GM18951 (cell line): ENCODE data around the gene NOS1.
"Not testable (repeated sequence)": the region's sequence is repeated elsewhere in the genome, so short reads cannot be mapped to it uniquely, and the experiment has no call there.

Experiments
- POLR2A ChIP-seq: IDR thresholded peaks from 4 replicates; pipeline ENCODE4 v1.6.1; 2011; ENCODE audit warnings: mild to moderate bottlenecking; ENCODE audit not compliant: insufficient read length, insufficient read depth; ENCODE audit errors: extremely low read depth
- in situ Hi-C: fragments of 300-500 bp; cut with MboI; formaldehyde crosslinking; loops from one replicate; pipeline ENCODE4 v1.12.0; 2022; ENCODE audit warnings: low sequenced_read_pairs, mixed read lengths, inconsistent platforms; ENCODE audit not compliant: unreplicated experiment

Gene NOS1

DNA sequence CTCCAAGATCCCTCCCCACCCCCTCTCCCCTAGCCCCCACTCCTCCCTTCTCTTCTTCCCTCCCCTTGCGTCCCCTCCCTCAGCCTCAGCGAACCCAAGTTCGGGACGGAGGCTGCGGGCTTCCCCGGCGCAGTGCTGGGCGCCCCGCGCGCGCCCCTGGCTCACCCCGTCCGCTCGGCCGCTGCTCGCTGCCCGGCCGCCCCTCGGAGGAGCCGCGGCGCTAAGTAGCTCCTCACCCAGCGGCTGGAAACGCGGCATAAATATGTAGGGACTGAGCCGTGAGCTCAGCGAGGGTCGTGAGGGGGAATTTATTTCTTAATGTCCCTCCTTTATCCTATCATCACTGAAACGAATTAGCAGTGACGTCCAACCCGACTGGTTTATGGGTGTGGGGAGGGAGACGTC is at the start of gene NOS1:
Gene NOS1, minus strand, starts transcription at position 280 of the 405 bp plus-strand sequence. CDS start 30,557 bp downstream, outside the sequence.
- TF ChIP-seq POLR2A: no peak

DNA sequence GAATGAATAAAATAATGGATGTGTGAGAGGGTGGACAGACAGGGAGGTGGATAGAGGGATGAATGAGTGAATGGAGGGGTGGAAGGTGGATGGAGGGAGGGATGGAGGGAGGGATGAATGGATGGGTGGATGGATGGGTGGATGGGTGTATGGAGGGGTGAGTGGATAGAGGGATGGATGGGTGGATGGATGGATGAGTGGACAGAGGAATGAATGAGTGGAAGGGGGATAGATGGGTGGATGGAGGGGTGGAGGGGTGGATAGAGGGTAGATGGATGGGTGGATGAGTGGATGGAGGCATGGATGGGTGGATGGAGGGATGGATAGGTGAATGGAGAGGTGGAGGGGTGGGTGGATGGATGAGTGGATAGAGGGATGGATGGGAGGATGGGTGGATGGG is 47.9 kb upstream of the NOS1 start:
- in situ Hi-C loops: no loop called here
- TF ChIP-seq POLR2A: no peak

More for the DNA sequence above, at the start of gene NOS1:
- in situ Hi-C loops: loop anchor here (25.0 kb wide), 1 partner anchor 476 kb away; no protein-coding TSS in a partner anchor

DNA sequence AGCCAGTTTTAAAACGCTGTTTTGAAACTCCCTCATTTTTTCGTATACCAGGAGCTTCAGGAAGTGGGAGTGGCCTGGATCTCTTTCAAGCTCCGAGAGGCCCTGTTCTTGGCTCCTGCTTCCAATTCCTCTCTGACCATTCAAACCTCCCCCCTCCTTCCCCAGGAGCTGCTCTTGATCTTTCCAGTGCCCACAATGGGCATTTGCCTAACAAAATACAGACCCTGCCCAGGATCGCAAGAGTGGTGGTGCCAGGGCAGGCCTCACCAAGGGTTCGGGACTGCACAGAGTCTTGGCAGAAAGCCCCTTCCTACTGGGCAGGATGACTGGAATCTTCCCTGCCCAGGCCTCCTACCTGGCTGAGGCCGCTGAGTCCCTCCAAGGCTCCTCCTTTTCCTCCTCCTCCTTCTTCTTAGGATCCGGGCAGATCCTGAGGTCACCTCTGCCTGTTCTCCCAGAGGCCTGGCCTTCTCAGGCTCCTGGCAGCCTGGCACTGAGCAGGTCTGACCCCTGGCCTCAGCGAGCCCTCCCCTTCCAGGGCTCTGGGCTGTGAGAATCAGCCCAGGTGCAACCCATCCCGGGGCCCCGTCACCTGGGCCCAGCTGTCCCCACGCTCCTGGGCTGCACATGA is 46.9 kb upstream of the NOS1 start:
- TF ChIP-seq POLR2A: no peak
- in situ Hi-C loops: no loop called here

DNA sequence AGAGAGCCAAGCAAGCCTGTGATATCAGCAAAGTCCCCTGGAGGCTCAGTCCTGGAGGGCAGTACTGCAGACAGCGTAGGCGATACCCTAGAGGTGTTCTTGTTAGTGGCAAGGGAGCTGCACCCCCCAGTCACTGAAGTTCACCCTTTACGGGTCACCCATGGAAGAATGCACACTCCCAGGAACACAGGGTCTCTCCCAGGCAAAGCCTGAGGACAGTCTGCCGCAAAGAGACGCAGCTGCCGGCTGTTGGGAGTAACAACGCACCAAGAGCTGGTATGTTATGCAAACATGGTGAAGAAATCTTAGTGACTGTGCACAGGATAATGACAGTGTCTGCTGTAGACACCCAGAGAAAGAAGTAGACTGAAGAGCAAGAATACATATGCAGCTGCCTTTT is 43.5 kb upstream of the NOS1 start:
- in situ Hi-C loops: no loop called here
- no peak for TF ChIP-seq POLR2A

DNA sequence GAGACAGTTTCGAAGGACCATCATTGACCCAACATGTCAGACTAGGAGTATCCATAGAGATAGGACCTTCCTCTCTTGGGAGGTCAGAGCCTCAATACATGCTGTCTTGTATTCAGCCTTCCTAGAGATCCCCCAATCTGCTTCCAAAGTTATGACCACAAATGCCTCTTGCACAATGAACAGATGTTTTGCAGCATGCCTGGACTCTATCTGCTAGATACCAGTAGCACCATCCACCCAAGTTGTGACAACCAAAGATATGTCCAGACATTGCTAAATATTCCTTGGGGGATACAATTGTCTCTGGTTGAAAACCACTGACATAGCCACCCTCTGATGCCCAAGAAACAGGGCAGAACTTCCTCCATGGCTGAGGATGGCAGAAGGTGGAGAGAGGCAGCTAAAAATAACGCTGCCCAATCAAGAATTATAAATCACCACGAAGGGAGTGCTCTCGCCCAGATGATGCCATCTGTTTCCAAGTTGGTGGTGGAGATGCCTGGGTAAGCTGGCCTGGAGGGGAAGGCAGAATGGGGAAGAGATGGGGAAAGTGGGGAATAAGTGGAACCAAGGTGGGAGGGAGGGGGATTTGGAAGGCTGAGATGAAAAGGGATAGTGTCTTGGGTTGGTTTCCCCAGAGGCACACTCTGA is 42.9 kb upstream of the NOS1 start:
- no peak for TF ChIP-seq POLR2A

DNA sequence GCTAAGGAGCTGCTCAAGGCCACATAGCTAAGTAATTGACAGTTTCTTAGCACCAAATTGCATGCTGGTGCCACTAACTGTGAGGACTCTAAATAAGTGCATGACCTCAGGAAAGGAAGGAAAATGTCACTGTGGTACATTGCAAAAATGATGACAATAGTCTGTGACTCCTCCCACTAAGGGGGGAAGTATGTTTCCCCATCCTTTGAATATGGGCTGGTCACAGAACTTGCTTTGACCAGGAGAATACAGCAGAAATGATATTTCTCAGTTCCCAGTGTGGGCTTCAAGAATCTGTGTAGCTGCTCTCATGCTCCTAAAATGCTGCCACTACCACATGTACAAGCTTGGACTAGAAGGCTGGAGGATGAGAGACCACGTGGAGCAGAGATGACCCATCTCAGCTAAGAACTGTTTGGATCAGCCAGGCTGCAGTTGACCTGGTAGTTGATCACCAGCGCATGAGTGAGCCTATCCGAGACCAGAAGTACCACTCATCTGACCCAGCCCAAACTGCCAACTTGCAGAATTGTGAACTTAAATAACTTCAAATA is 42.2 kb upstream of the NOS1 start:
- no peak for TF ChIP-seq POLR2A
- in situ Hi-C loops: no loop called here

More for the DNA sequence above, 42.9 kb upstream of the NOS1 start:
- in situ Hi-C loops: no loop called here

DNA sequence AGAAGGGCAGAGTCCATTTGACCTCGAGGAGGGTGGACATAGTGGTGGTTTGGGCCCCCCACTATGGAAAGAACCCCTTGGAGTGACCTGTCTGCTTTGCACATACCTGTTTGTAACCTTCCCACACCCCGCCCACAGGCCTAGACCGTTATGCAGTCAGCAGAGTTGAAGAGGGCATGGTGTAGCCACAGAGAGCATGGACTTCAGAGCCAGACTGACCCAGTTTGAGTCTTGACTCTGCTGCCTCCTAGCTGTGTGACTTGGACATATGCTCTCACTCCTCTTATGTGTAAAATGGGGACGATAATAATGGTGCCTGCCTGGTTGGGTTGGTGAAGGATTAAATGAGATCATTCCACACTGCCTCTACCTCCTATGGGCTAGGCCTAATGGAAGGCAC is 40.9 kb upstream of the NOS1 start:
- TF ChIP-seq POLR2A: no peak
- in situ Hi-C loops: no loop called here

DNA sequence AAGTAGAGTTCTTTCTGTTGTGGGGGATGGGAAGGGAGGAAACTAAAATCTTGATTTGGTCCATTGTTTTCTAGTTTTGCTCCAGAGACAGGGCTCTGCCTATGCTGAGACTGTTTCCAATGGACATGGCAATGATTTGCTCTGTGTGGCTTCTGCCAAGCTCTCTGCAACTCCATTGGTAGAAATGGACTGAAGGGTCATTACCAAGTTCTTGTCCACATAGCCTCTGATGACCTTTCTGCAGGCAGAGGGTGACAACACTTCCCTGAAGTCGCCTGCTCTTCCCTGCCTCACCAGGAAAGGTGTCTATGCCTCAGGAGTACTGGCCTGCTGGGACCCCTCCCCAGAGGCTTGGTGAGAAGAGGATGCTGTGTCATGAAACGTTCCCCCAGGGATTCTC is 39.5 kb upstream of the NOS1 start:
- no peak for TF ChIP-seq POLR2A
- in situ Hi-C loops: no loop called here

DNA sequence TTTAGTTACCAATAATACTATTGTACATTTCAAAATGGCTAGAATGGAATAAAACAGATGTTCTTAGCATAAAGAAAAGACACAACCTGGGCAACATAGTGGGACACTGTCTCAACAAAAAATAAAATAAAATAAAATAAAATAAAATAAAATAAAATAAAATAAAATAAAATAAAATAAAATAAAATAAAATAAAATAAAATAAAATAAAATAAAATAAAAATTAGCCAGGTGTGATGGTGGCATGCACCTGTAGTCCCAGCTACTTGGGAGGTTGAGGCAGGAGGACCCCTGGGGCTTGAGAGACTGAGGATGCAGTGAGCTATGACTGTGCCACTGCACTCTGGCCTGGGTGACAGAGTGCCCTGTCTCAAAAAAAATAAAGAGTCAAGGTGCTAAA is 37.1 kb upstream of the NOS1 start:
- in situ Hi-C loops: not testable (repeated sequence)

DNA sequence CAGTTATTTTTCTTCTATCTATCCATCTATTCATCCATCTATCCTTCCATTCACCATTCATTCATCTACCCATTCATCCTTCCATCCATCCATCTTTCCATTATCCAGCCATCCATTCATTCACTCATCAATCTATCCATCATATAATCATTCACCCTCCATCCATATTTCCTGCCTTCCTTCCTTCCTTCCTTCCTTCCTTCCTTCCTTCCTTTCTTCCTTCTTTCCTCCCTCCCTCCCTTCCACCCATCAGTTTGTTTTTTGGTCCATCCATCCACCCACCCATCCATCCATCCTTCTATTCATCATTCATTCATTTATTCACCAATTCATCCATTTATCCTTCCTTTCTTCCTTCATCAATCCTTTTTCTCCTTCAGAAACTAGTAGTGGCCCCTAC is 34.3 kb upstream of the NOS1 start:
- no peak for TF ChIP-seq POLR2A
- in situ Hi-C loops: no loop called here

DNA sequence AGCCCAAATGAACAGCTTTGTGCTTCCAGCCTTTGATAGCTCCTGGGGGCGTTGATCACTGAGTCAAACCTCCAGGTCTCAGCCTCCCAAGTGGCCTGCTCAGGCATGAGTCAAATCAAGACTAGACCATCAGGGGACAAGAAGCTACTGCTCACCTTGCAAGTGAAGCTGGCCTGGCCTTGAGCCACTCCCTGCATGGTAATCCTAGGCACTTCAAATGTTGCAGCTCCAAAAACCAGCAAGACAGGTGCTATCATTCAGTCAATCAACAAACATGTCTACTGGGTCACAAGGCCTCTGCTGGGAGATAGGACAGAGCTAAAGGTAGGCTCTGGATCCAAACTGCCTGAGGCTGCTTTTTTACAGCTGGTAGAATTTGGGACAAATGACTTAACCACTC is 33.1 kb upstream of the NOS1 start:
- TF ChIP-seq POLR2A: no peak
- in situ Hi-C loops: no loop called here

DNA sequence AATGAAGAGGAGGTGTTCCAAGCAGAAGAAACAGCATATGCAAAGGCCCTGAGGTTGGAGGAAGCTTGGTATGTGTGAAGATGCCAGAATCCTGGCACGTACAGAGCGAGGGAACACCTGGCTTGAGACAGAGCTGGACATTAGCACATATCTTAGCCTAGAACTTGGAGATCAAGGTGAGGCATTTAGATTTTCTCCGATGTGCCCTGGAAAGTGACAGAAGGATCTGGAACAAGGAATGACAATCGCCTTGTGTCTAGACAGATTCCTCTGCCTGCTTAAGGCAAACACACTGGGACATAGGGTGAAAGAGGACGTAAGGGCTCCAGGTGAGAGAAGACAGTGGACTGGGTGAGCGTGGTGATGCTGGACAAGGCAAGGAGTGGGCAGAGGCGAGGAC is 32.2 kb upstream of the NOS1 start:
- no peak for TF ChIP-seq POLR2A
- in situ Hi-C loops: no loop called here

DNA sequence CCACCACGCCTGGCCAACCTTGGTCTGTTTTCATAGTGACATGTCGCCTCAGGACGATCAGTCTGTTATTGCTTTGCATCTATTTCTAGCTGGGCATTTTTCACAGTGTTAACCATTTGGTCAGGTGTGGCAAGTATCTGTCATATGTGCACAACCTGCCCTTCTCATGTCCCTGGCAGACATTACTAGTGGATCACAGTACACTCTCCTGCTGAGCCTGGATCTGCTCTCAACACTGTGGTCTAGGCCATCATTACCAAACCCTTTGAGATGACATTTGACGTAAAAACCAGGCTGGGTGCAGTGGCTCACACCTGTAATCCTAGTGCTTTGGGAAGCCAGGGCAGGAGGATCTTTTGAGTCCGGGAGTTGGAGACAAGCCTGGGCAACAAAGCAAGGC is 29.4 kb upstream of the NOS1 start:
- no peak for TF ChIP-seq POLR2A
- in situ Hi-C loops: no loop called here

DNA sequence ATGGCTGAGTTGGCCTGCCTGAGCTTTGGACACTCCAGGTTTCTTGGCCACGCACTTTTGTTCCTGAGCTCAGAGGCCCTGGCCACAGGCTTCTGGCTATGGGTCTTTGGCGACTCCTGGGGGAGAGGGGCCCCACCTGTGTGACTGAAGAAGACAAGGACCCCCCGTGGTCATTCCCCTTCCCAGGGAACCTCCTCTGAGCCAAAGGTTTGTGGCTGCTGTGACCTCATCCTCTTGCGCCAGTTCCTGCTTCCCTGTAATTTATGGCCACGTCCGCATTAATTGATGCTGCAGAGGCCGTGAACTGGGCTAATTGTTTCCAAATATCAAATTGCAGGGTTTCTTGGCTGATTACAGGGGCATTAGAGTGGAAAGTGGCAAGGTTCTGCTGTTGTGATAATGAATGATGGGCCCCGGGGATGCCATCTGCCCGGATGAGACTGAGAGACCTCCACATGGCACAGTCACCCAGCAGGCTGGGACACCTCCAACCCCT is 27.6 kb upstream of the NOS1 start:
- in situ Hi-C loops: no loop called here

More for the DNA sequence above, 27.6 kb upstream of the NOS1 start:
- no peak for TF ChIP-seq POLR2A
